Left ventricle myocardium inferior (tissue), 1 donor: ENCODE data around the gene SLC26A2. TPM values are rescaled to one million over a fixed set of nuclear protein-coding genes. Genes with fewer than 3 reads are reported as not detected.
A peak's percentile ranks its signal among the peaks of the same experiment; 100 is the strongest.

Experiments
- DNase-seq: peaks from one replicate; pipeline ENCODE4 v3.0.0-alpha.2; 2020
- H3K27ac ChIP-seq: fragments of 200-600 bp; replicated peaks from 2 replicates; pipeline ENCODE4 v1.8.0; 2021
- H3K27me3 ChIP-seq: fragments of 200-600 bp; 2 replicates; pipeline ENCODE4 v1.8.0; 2021; ENCODE audit warnings: low read depth
- H3K36me3 ChIP-seq: fragments of 200-600 bp; 2 replicates; pipeline ENCODE4 v1.8.0; 2021
- H3K4me1 ChIP-seq: fragments of 200-600 bp; 2 replicates; pipeline ENCODE4 v1.8.0; 2021
- H3K4me3 ChIP-seq: fragments of 200-600 bp; 2 replicates; pipeline ENCODE4 v1.8.0; 2021; ENCODE audit warnings: mild to moderate bottlenecking, moderate library complexity
- H3K9me3 ChIP-seq: fragments of 200-600 bp; replicated peaks from 2 replicates; pipeline ENCODE4 v1.8.0; 2021
- CTCF ChIP-seq: fragments of 200-600 bp; IDR thresholded peaks from 2 replicates; pipeline ENCODE4 v1.8.0; 2021; ENCODE audit warnings: antibody characterized with exemption, mild to moderate bottlenecking, borderline replicate concordance
- intact Hi-C: fragments of 100-400 bp; cut with micrococcal nuclease; formaldehyde crosslinking; loops from one replicate; pipeline ENCODE4 v1.11.0; 2022
- total RNA-seq: library from RNA; stranded (reverse); fragmentation: NEBNext Ultra II Directional; extraction: Animal tissue kit (Norgen Biotek cat#: 25700); gene quantifications from one replicate; pipeline ENCODE4 v1.2.1, GENCODE V29; 2021
- donor health status: DM: no; HTN: yes; CAD: no; lungs with severe emphysema.

Gene SLC26A2
- total RNA-seq, 1 donor from 2014 or later = 4.1 TPM

GRCh38 chr5:150035139-150035895, 74.8 kb downstream of the SLC26A2 start:
- no peaks in the 10 kb centered on the region for H3K27me3 ChIP-seq
- no peak overlapping the region for H3K4me3 ChIP-seq
- intact Hi-C loops = no loop called here
- TF ChIP-seq CTCF = no peak
- H3K36me3 ChIP-seq = peaks cover 96% of the 10 kb centered on the region
- no peaks in the 10 kb centered on the region for H3K9me3 ChIP-seq
- peaks cover 33% of the 10 kb centered on the region for H3K4me1 ChIP-seq
- no peak for DNase-seq
- H3K27ac ChIP-seq = no peak overlapping the region

DNA sequence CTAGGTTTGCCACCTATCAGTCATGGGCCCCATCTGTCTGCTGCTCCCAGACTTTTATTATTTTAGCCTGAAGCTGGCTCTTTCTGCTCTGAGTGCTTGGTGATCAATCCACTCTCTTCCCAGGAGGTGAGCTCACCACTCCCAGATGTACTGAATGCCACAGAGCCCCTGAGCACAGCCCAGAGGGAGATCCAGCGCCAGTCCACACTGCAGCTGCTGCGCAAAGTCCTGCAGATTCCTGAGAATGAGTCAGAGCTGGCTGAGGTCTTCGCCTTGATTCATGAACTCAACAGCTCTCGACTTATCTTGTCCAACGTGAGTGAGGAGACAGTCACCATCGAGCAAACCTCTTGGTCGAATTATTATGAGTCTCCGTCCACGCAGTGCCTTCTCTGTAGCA, 76.0 kb downstream of the SLC26A2 start:
- H3K4me1 ChIP-seq = peaks cover 25% of the 10 kb centered on the region
- no peaks in the 10 kb centered on the region for H3K27me3 ChIP-seq
- H3K4me3 ChIP-seq = no peak overlapping the region
- no peaks in the 10 kb centered on the region for H3K9me3 ChIP-seq
- peak; percentile 35 for DNase-seq
- H3K27ac ChIP-seq = peak overlapping the region; percentile 29
- no peak for TF ChIP-seq CTCF
- H3K36me3 ChIP-seq = peaks cover 96% of the 10 kb centered on the region
- intact Hi-C loops = no loop called here

Other genes starting within 250 kb of the SLC26A2 start
- gene PPARGC1B, start 230.4 kb upstream of the SLC26A2 start, total RNA-seq = 28.4 TPM
- 0.22 TPM for gene PDE6A, start 16.0 kb upstream of the SLC26A2 start, total RNA-seq
- gene TIGD6, start 39.9 kb downstream of the SLC26A2 start, total RNA-seq = 2.8 TPM
- 14.7 TPM for gene HMGXB3, start 40.0 kb downstream of the SLC26A2 start, total RNA-seq
- 15.5 TPM for gene CSF1R, start 125.8 kb downstream of the SLC26A2 start, total RNA-seq
- 39.7 TPM for gene PDGFRB, start 195.1 kb downstream of the SLC26A2 start, total RNA-seq
- not detected for gene CDX1, start 206.0 kb downstream of the SLC26A2 start, total RNA-seq
- not detected for gene SLC6A7, start 229.3 kb downstream of the SLC26A2 start, total RNA-seq